IPS-15b (cell line): ENCODE results near the gene UBR1.
A peak's percentile ranks its signal among the peaks of the same experiment; 100 is the strongest.

Source experiments
- H3K27me3 ChIP-seq: one replicate; pipeline ENCODE4 v1.6.1; 2013; ENCODE audit warnings: low read length; ENCODE audit not compliant: control insufficient read depth, insufficient read depth
- H3K36me3 ChIP-seq: one replicate; pipeline ENCODE4 v1.6.1; 2013; ENCODE audit warnings: low read length; ENCODE audit not compliant: control insufficient read depth, insufficient read depth
- H3K4me1 ChIP-seq: one replicate; pipeline ENCODE4 v1.6.1; 2013; ENCODE audit warnings: mild to moderate bottlenecking, low read length; ENCODE audit not compliant: control insufficient read depth, insufficient read depth
- H3K4me3 ChIP-seq: one replicate; pipeline ENCODE4 v1.5.1; 2013; ENCODE audit warnings: low read depth, low read length
- H3K9ac ChIP-seq: one replicate; pipeline ENCODE4 v1.6.1; 2013; ENCODE audit warnings: low read depth, mild to moderate bottlenecking, low read length
- H3K9me3 ChIP-seq: one replicate; pipeline ENCODE4 v1.6.1; 2013; ENCODE audit warnings: mild to moderate bottlenecking, low read length; ENCODE audit not compliant: control insufficient read depth, insufficient read depth

The UBR1 gene

GRCh38 chr15:42940527-42940926, 165.3 kb downstream of the UBR1 start:
- Histone ChIP-seq H3K4me3 (no peak overlapping the region), H3K4me1 (no peaks in the 10 kb centered on the region), H3K27me3 (no peaks in the 10 kb centered on the region), H3K9me3 (no peaks in the 10 kb centered on the region), H3K36me3 (no peaks in the 10 kb centered on the region), H3K9ac (no peak overlapping the region)

- Histone ChIP-seq H3K36me3 (no peaks in the 10 kb centered on the region), H3K4me3 (no peak overlapping the region), H3K27me3 (no peaks in the 10 kb centered on the region), H3K9me3 (no peaks in the 10 kb centered on the region), H3K4me1 (no peaks in the 10 kb centered on the region), H3K9ac (no peak overlapping the region)
Measured at GRCh38 chr15:42939841-42940240, 166.0 kb downstream of the UBR1 start.

DNA sequence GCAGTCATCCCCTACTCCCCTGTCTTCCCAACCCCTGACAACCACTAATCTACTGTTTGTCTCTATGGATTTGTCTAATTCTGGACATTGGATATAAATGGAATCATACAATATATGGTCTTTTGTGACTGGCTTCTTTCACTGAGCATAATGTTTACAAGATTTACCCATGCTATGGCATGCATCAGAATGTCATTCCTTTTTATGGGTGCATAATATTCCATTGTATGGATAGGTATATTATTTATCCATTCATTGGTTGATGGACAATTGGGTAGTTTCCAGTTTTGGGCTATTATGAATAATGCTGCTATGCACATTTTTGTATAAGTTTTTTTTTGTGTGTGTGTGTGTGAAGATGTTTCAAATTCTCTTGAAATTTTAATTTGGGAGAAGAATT, 168.7 kb downstream of the UBR1 start:
- Histone ChIP-seq H3K9ac (no peak overlapping the region), H3K36me3 (no peaks in the 10 kb centered on the region), H3K27me3 (no peaks in the 10 kb centered on the region), H3K9me3 (no peaks in the 10 kb centered on the region), H3K4me1 (no peaks in the 10 kb centered on the region), H3K4me3 (no peak overlapping the region)

GRCh38 chr15:42933886-42934667, 171.8 kb downstream of the UBR1 start:
- H3K9me3 ChIP-seq = no peaks in the 10 kb centered on the region
- no peaks in the 10 kb centered on the region for H3K36me3 ChIP-seq
- H3K4me1 ChIP-seq = no peaks in the 10 kb centered on the region
- no peak overlapping the region for H3K9ac ChIP-seq
- no peaks in the 10 kb centered on the region for H3K27me3 ChIP-seq
- H3K4me3 ChIP-seq = no peak overlapping the region

DNA sequence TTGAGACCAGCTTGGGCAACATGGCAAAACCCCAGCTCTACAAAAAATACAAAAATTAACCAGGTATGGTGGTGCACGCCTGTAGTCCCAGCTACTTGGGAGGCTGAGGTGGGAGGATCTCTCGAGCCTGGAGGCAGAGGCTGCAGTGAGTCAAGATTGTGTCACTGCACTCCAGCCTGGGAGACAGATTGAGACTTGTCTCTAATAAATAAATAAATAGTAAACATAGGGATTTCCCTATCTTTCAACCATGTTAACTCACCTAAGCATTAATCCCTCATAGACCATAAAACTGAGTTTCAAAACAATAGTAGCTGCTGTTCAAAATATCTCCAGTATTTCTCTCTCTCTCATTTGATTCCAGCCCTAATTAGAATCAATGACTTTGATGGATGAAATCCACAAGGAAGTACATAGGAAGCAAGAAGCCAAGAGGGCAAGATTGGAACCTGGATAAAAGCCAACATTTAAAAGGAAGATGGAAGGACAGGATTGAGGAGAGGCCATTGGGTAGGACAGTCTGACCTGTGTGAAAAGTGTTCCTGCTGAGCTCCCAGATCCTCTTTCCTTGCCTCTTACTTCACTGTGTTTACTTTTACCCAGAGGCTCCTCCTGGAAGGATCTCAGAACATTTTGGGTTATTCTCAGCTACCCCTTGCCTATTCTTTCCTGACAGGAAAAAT, 172.9 kb downstream of the UBR1 start:
- H3K27me3 ChIP-seq = no peaks in the 10 kb centered on the region
- H3K36me3 ChIP-seq = no peaks in the 10 kb centered on the region
- H3K9ac ChIP-seq = no peak overlapping the region
- H3K9me3 ChIP-seq = no peaks in the 10 kb centered on the region
- no peaks in the 10 kb centered on the region for H3K4me1 ChIP-seq
- H3K4me3 ChIP-seq = no peak overlapping the region

GRCh38 chr15:42931702-42932486, 173.9 kb downstream of the UBR1 start:
- no peaks in the 10 kb centered on the region for H3K4me1 ChIP-seq
- H3K9ac ChIP-seq = no peak overlapping the region
- H3K9me3 ChIP-seq = no peaks in the 10 kb centered on the region
- no peaks in the 10 kb centered on the region for H3K27me3 ChIP-seq
- no peak overlapping the region for H3K4me3 ChIP-seq
- no peaks in the 10 kb centered on the region for H3K36me3 ChIP-seq

- Histone ChIP-seq H3K9ac (no peak overlapping the region), H3K27me3 (no peaks in the 10 kb centered on the region), H3K9me3 (no peaks in the 10 kb centered on the region), H3K36me3 (no peaks in the 10 kb centered on the region), H3K4me1 (no peaks in the 10 kb centered on the region), H3K4me3 (no peak overlapping the region)
Measured at GRCh38 chr15:42929306-42929848, 176.5 kb downstream of the UBR1 start.

GRCh38 chr15:42921342-42921731, 184.5 kb downstream of the UBR1 start:
- Histone ChIP-seq H3K4me3 (peak overlapping the region; percentile 83), H3K27me3 (peaks cover 12% of the 10 kb centered on the region), H3K9me3 (no peaks in the 10 kb centered on the region), H3K36me3 (no peaks in the 10 kb centered on the region), H3K9ac (no peak overlapping the region), H3K4me1 (peaks cover 3% of the 10 kb centered on the region)

- Histone ChIP-seq H3K9ac (peak within 1 kb of the TSS; percentile 51), H3K4me1 (peaks cover 3% of the 10 kb centered on the region), H3K4me3 (peak within 1 kb of the TSS; percentile 87), H3K27me3 (peaks cover 12% of the 10 kb centered on the region), H3K9me3 (no peaks in the 10 kb centered on the region), H3K36me3 (no peaks in the 10 kb centered on the region)
Measured at GRCh38 chr15:42920519-42921341, 185.1 kb downstream of the UBR1 start, which contains the start of gene TTBK2. Gene TTBK2 (minus strand): TSS chr15:42920778. CDS start chr15:42878617, 42,161 bp downstream.

- Histone ChIP-seq H3K9me3 (no peaks in the 10 kb centered on the region), H3K4me3 (peak overlapping the region; percentile 87), H3K36me3 (no peaks in the 10 kb centered on the region), H3K9ac (peak overlapping the region; percentile 51), H3K4me1 (peaks cover 3% of the 10 kb centered on the region), H3K27me3 (peaks cover 12% of the 10 kb centered on the region)
Measured at GRCh38 chr15:42919799-42920518, 185.9 kb downstream of the UBR1 start.
